HG03442 (cell line): Measurements from ENCODE around the gene APOM.

Experiments used
- ATAC-seq: cut with Tn5 transposase; IDR thresholded peaks from one replicate; pipeline ENCODE4 v1.9.1; 2021; ENCODE audit warnings: mild to moderate bottlenecking, moderate library complexity; ENCODE audit not compliant: unreplicated experiment

APOM gene

GRCh38 chr6:31655349-31656237 is at the start of gene APOM:
Gene APOM, plus strand, starts transcription at chr6:31655894. Its CDS starts 73 bp downstream, at chr6:31655967.
- no peak for ATAC-seq

- no peak for ATAC-seq
These were observed 48.4 kb upstream of the APOM start for GRCh38 chr6:31607317-31607716.

- no peak for ATAC-seq
These were observed 45.9 kb upstream of the APOM start for GRCh38 chr6:31609519-31610406.

GRCh38 chr6:31610968-31611367 is 44.7 kb upstream of the APOM start:
- no peak for ATAC-seq

GRCh38 chr6:31614075-31614619 is 41.5 kb upstream of the APOM start:
- no peak for ATAC-seq

GRCh38 chr6:31614684-31615578 is 40.8 kb upstream of the APOM start, which contains the start of gene AIF1:
Gene AIF1, plus strand, starts transcription at chr6:31615234. Its CDS starts 96 bp downstream, at chr6:31615330.
- no peak for ATAC-seq

- no peak for ATAC-seq
These were observed 39.9 kb upstream of the APOM start for GRCh38 chr6:31615748-31616147.

GRCh38 chr6:31617010-31617409 is 38.7 kb upstream of the APOM start:
- no peak for ATAC-seq

- ATAC-seq: peak; percentile 77
These were observed 35.7 kb upstream of the APOM start for GRCh38 chr6:31619805-31620585.

GRCh38 chr6:31620586-31621319 is 34.9 kb upstream of the APOM start, which contains the start of gene PRRC2A:
Gene PRRC2A, plus strand, starts transcription at chr6:31620715. Its CDS starts 2,075 bp downstream, at chr6:31622790.
- ATAC-seq: peak; percentile 53

GRCh38 chr6:31621320-31621939 is 34.3 kb upstream of the APOM start:
- no peak for ATAC-seq

- ATAC-seq: no peak
These were observed 33.7 kb upstream of the APOM start for GRCh38 chr6:31621991-31622390.

GRCh38 chr6:31622684-31623091 is 33.0 kb upstream of the APOM start:
- ATAC-seq: no peak

GRCh38 chr6:31624070-31624469 is 31.6 kb upstream of the APOM start:
- no peak for ATAC-seq

- no peak for ATAC-seq
These were observed 28.7 kb upstream of the APOM start for GRCh38 chr6:31626952-31627351.

GRCh38 chr6:31627690-31628287 is 27.9 kb upstream of the APOM start:
- ATAC-seq: no peak

- no peak for ATAC-seq
These were observed 26.7 kb upstream of the APOM start for GRCh38 chr6:31629014-31629413.
